ENCODE measurements around the gene COL26A1.
A peak's percentile ranks its signal among the peaks of the same experiment; 100 is the strongest.
"Not testable (repeated sequence)": the region's sequence is repeated elsewhere in the genome, so short reads cannot be mapped to it uniquely, and the experiment has no call there.

Gene COL26A1

GRCh38 chr7:101362334-101363195 lies at the start of gene COL26A1:
Gene COL26A1 (plus strand): TSS chr7:101362875. CDS start chr7:101363033, 158 bp downstream.
- DNase-seq = no peak

GRCh38 chr7:101315336-101315735 lies 47.3 kb upstream of the COL26A1 start:
- DNase-seq = peak; percentile 27 to 51

GRCh38 chr7:101319401-101319800 lies 43.3 kb upstream of the COL26A1 start:
- DNase-seq = no peak

- DNase-seq = peak; percentile 80 to 86
Measured at GRCh38 chr7:101321491-101322401, 40.9 kb upstream of the COL26A1 start, which contains the start of gene IFT22. Gene IFT22 (minus strand): TSS chr7:101321812. CDS start chr7:101321709, 103 bp downstream.

GRCh38 chr7:101328159-101328558 lies 34.5 kb upstream of the COL26A1 start:
- DNase-seq = no peak

- DNase-seq = no peak
Measured at GRCh38 chr7:101330011-101330484, 32.6 kb upstream of the COL26A1 start.

- DNase-seq = no peak
Measured at GRCh38 chr7:101332026-101332425, 30.6 kb upstream of the COL26A1 start.

GRCh38 chr7:101333912-101334311 lies 28.8 kb upstream of the COL26A1 start:
- DNase-seq = no peak

GRCh38 chr7:101340379-101340778 lies 22.3 kb upstream of the COL26A1 start:
- no peak for DNase-seq

- DNase-seq = no peak
Measured at GRCh38 chr7:101342892-101343291, 19.8 kb upstream of the COL26A1 start.

GRCh38 chr7:101347477-101347876 lies 15.2 kb upstream of the COL26A1 start:
- no peak for DNase-seq

GRCh38 chr7:101348456-101349067 lies 14.1 kb upstream of the COL26A1 start:
- DNase-seq = not testable (repeated sequence)

- not testable (repeated sequence) for DNase-seq
Measured at GRCh38 chr7:101349300-101349699, 13.4 kb upstream of the COL26A1 start.

GRCh38 chr7:101352920-101353308 lies 9.8 kb upstream of the COL26A1 start:
- no peak for DNase-seq

- no peak for DNase-seq
Measured at GRCh38 chr7:101357433-101357832, 5.2 kb upstream of the COL26A1 start.

- no peak for DNase-seq
Measured at GRCh38 chr7:101363196-101363733, 590 bp downstream of the COL26A1 start.

- DNase-seq = peak; percentile 58 to 61
Measured at GRCh38 chr7:101363734-101364374, 1.2 kb downstream of the COL26A1 start.

- no peak for DNase-seq
Measured at GRCh38 chr7:101365956-101366355, 3.3 kb downstream of the COL26A1 start.

- DNase-seq = no peak
Measured at GRCh38 chr7:101367676-101368075, 5.0 kb downstream of the COL26A1 start.

- DNase-seq = no peak
Measured at GRCh38 chr7:101368422-101369165, 5.9 kb downstream of the COL26A1 start.

GRCh38 chr7:101370836-101371235 lies 8.2 kb downstream of the COL26A1 start:
- DNase-seq = no peak
